Amniotic epithelial cell (primary cell): Measurements from ENCODE around the gene LMAN2.

Experiments
- DNase-seq: peaks from one replicate; pipeline ENCODE4 v3.0.0-alpha.2; 2010; ENCODE audit warnings: low read depth

The LMAN2 gene

DNA sequence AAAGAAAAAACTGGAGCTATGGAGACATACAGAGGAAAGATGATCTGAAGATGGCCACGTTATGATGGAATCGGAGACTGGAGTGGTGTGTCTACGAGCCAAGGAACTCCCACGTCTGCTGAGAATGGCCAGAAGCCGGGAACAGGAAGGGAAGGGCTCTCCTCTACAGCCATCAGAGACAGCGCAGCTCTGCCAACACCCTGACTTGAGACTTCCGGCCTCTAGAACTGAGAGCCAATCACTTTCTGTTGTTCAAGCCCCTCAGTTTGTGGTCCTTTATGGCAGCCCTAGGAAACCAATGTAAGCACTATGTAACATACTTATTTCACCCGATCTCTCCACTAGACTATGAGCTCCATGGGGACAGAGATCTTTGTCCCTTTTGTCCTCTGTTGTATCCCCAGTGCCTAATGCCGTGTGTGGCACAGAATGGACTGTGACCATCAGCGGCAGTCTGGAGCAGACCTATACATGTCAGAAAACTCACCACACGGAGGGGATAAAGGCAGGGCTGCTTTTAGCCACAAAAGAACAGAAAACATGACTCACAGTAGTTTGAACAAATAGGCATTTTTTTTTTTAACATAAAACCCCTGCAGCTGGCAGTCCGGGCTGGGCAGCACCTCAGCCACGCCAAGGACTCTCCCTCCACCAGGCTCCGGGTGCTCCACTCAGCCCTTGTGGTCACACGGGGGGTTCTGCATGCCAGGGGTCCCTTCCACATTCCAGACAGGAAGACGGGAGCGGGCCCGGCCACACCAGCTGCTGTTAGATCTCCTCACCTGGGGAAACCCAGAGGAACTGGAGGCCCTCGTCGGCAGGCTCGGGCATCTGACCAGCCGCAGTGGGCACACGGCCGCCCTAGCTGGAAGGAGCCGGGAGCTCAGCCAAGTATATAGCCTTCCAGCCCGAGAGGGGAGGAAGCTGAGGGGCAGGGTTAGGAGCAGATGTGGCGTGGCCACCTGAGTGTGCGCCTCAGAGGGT, 23.6 kb downstream of the LMAN2 start:
- peak; percentile 50 for DNase-seq

DNA sequence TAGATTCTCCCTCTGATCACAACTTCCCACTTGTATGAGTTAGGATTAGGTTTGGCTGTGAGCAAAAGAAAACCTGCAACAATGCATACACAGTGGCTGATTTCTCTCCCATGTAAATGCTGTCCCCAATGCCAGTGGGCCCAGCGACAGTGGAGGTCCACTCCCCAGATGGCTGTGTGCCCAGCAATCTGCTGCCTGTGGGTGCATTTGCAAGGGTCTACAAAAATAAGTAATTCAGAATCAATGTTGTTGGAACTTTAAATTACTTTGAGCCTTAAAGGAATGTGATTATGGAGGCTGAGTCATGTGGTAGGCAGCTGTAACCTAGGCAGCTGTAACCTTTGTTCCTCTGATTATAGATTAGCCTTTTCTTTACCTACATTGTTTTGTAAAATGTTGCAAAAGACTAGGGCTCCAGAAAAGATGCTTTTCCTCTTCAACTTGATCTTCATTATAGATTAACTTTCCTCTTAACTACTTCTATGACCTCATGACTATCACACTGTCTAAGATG, 25.5 kb downstream of the LMAN2 start:
- no peak for DNase-seq

DNA sequence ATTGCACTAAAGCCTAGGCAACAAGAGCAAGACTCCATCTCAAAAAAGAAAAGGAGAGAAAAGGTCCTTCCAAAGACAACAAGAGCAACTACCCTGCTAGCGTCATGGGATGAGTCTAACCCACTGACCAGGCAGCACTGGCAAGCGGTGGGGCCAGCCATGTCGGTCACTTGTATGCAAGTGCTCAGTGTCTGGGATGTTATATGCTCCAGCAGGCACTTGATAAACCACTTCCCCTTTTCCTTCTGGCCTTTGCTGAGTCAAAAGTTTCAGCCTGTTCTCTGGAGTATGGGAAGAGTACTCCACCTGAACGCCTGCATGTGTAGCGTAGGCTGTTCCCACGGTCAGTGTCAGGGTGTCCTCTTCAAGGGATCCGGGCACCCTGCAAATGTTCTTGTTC, 30.6 kb downstream of the LMAN2 start:
- DNase-seq = no peak

DNA sequence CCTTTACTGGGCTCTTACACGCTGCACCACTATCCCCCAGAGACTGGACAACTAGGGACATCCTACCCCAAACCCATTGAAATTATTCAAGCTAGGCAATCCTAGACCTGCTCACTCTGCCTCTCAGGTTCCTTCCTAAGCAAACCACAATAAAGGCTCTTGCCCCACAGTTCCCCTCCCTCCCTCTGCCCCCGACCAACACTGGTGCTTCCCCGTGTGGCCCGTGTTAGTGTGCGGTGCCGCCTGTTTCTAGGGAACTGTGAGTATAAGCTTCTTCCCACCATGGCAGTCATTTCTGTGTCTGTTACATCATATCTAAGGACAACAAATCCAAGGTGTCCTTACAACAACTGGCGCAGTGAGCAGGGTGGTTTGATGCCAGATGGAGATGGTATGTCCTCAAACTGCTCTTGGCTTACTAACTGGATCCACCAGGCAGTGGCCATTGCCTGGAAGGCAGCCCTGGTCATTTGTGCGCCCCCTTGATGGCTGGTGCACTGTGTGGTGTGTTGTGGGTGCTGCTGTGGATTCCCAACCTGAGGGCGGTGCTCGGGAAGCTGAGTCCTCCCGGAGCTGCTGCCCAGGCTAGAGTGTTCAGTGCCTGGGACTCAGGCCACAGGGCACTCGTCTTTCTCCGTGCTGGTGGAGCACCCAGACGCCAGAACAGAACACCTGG, 31.4 kb downstream of the LMAN2 start:
- no peak for DNase-seq

DNA sequence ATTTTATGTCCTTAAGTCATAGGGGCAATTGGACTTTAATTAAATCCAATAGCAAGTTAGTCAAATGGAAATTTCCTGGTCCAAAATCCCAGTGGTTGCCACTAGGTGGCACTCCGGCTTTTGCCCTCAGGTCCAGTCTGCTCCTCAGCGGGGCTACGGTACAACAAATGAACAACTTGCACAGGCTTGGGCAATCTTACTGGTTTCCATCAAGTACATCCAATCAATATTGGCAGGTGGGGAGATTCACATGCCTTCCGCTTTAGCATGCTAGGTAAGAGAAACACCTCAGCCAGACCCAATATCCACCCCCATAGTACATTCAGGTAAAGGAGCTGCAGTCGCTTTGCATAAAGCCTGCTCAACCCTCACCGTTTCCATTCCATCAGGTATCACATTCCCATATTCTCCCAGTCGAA, 33.5 kb downstream of the LMAN2 start:
- DNase-seq = peak; percentile 74

DNA sequence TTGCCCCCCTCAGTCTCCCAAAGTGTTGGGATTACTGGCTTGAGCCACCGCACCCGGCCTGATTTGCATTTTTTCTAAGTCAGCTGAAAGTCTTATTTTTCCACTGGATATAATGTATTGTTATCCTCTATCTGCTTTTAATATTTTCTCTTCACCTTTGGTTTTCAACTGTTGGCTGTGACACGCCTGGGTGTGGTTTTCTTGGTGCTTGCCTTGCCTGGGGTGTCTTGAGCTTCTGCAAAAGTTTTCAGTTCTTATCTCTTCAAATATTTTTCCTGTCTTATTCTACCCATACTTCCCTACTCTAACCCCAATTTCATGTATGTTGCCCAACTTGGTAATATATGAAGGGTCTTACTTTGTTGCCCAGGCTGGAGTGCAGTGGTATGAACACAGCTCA, 35.5 kb downstream of the LMAN2 start:
- no peak for DNase-seq

DNA sequence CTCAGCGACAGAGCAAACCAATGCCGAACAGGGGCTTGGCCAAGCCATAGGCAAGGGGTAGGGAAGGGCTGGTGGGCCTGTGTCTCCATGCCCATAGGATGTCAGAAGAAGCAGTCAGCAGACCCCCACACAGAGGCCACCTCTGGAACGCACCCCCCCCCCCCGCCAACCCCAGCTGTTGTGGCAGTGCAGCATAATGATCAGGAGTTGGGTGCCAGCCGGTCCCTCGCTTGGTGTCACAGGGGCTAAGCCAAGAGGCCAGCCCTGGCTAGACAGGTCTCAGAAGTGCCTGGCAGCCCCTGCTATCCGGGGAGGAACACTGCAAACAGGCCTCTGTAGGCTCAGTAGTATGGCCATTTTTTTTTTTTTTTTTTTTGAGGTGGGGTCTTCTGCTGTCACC, 36.1 kb downstream of the LMAN2 start:
- no peak for DNase-seq

DNA sequence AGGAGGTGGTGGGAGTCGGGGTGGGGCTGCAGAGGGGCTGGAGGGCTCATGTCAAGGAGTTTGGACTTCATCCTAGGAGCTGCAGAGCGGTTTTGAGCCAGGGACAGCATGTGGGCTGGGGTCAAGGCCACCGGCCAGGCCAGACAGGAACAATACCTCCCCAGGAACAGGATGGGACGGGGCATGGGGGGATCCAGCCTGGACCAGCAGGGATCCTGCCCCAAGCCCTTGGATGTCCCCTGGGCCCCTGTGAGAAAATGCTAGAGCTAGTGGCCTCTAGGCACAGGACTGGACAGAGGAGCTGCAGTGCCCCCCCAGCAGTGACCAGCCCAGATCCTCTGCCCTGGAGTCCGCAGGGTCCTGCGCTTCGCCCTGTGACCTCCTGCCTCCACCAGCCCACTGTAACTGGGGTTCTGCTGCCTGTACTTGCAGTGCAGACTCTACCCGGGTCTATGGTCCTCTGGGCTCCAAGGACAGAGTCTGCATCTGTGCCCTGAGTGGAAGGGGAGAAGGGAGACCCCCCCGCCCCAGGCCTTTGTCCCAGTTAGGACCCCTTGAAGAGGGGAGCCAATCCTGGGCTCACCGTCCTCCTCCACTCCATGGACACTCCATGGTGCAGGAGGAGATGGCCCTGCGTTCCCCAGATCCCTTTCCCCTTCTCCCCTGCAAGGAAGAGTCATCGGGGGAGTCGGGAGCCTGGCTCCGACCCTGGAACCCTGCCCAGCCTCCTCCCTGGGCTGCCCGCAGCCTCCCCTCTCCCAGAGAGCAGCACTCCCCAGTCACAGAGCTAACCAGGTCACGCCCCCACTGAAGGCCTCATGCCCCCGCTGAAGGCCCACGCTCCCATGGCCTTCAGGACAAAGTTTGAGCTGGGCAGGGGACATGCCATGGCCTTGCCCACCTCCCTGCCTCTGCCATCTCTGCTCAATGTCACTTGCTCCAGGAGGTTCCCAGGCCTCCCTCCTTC, 36.8 kb downstream of the LMAN2 start:
- DNase-seq = no peak

DNA sequence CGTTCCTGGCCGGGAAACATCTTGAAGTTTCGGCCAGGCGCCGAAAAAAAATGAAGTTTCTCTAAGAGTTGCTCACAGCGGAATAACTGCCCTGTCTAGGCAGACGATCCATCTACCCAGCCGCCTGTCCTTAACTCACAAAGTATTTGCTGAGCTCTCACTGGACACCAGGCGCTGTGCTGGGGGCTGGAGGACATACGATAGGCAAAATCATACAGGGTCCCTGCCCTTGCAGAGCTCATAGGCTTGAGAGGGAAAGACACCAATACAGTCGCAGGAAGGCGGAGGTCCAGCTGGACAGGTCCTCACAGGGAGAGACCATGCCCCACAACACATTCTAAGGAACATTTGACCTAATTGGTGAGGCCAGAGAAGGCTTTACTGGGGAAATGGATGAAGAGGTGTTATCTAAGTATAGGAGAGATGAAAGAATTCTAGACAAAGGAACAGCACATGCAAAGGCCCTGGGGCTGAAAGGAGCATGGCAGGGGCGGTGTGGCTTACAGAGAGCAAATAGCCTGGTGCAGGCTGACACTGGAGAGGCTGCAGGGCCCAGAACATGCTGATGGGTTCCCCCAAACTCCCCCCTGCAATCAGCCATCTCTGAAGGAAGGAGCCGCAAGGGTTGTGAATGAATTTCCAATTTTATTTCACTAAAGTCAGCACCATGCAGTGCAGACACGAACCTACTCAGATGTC, 37.8 kb downstream of the LMAN2 start:
- no peak for DNase-seq

DNA sequence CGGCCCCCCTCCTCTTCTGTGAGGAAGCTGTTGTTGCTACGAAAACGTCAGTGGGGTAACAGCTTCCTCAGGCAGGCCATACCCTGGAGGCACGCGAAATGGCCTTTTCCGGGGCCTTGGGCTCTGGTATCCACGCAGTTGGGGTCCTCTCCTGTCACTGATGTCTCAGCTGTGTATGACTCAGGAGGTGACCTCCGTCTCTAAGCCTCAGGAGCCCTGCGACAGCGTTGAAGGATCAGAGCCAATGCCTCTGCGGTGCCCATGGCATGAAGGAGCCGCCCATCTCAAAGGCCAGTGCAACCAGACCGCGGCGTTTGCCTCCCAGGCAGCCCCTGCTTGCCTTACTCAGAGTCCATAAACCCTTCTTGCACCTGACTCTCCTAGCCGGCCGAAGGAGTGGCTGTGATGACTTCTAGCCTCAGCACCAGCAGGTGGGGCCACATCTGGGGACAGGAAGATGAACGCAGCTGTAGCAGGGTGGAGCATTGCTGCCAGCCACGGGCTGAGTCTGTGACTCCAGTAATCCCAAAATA, 38.8 kb downstream of the LMAN2 start:
- DNase-seq = no peak

DNA sequence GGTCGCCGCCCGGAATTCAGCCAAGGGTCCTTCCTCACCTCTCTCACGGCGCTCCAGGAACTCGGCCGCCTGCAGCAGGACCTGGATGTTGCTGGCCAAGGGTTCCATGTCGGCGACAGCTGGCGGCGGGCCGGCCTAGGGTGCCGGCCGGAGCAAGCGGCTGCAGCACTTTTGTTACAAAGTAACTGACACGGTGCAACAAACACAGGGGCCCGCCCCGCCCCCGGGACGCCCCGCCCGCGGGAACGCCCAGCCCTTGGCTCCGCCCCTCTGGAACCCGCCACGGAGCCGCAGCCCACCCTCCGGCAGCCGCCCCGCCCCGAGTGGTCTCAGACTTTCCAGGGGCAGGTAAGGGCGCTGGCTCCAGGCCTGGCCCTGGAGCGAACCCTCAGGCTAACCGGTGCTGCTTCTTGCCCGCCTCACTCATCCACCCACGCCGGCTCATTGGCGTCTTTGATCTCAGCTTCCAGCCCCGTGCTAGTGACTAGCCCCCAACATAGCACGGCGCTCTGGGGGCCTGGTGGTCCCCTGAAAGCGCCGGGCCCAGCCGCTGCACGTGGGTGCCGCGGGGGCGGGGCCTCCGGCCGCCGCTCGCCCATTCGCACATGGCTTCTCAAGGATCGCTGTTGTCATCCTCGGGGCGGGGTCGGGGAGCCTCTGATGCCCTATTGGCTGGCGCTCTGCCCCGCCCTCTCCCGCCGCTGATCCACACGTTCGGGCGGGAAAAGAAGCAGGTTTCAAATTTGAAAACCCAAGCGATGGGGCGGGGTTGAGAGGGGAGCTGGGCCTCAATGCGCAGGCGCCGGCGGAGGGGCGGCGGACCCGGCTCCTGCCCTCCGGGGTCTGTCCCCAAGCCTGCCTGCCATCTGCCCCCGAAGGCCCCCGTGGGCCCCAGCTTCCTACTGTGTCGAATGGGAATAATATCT, 39.5 kb downstream of the LMAN2 start, which contains the start of gene MXD3:
Gene MXD3, minus strand, starts transcription at position 176 of the 926 bp plus-strand sequence. Its CDS starts 68 bp downstream, at position 108.
- peak; percentile 85 for DNase-seq

DNA sequence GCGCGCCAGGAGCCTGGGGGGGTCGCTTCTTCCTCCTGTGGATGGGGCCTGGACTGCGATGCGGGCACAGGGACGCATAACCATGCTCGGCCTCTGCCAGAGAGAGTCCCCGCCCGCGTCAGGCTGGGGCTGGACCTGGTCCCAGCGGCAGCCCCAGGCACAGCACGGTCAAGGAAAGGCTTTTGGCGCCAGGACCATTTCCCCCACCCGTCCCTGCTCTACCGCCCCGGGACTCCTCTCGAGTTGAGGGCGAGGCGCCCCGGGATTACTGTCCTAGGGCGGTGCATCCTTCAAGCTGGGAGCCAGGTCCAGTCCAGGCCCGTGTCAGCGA, 40.1 kb downstream of the LMAN2 start:
- no peak for DNase-seq

DNA sequence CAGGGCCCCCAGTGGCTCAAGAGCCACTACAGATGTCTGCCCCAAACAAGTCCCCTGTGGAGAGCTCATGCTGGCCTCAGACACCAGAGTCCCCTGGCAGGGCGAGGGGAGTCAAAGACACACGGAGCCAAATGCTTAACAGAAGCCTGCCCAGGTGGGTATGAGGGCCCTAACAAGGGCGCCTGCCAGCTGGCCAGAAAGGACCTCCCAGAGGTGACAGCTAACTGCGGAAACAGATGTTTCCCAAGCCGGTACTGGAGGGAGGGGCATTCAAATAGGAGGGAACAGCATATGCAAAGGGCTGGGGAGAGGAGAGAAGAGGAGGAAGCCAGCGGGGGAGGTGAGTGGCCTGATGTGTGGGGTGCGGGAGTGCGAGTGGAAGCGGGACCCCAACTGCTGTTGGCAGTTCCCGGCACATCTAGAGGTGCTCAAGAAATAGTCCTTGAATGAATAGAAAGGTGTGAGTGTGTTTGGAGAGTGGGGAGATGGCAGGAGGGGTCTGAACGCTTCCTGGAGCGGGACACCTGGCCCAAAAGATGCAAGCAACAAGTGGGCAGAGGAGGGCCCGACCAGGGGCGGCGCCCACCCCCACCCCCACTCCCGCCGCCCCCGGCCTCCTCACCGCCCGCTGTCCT, 40.6 kb downstream of the LMAN2 start:
- no peak for DNase-seq

DNA sequence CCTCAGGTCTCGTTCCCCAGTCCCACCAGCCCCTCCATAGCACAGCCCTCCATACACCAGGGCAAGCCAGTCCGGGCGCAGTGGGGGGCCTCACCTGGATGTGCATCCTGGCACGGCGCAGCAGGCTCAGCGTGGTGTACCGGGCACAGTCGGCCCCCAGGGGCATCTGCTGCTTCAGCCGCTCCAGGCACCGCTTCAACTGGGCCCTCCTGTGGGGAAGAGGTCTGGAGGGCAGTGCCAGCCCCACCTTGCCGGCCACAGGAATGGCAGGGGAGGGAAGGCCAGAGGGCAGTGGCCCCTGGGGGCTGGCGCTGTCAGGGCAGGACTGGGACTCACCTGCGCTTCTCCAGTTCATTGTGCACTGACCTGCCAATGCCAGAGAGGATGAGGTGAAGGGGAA, 41.1 kb downstream of the LMAN2 start:
- DNase-seq = no peak

DNA sequence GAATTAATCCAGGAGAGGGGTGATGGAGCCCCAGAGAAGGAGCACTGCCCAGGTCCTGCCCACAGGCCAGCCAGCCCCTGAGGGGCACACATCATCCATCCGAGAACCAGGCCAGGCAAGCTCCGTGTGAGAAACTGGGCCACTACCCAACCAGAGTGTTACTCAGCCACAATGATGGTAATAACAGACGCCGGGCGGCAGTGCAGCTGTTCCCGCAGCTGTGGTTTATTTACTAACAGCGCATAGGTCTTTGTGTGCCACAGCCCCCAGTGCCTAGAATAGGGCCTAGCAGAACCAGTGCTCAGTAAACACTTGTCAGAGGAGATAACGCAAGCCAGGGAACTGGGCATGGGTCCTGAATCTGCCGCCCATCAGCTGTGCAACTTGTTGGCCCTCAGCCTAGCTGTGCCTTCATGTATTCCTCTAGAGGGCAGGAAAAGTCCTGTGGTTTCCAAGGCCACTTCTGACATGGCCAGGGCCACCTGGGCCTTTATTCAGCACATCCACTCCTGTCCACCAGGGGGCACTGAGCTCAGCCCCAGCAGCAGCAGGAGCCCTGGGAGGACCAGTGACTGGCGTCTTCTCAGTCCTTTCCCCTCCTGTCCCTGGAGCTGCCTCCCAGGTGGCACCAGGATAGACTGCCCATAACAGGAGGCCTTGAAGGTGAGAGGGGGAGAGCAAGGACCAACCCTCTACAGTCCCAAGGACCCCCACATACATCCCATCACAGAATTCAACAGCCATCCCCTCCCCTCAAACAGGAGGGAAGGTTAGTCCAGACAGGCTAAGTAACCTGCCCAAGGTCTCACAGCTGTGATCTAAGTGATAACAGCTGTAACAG, 41.9 kb downstream of the LMAN2 start:
- DNase-seq = peak; percentile 57

DNA sequence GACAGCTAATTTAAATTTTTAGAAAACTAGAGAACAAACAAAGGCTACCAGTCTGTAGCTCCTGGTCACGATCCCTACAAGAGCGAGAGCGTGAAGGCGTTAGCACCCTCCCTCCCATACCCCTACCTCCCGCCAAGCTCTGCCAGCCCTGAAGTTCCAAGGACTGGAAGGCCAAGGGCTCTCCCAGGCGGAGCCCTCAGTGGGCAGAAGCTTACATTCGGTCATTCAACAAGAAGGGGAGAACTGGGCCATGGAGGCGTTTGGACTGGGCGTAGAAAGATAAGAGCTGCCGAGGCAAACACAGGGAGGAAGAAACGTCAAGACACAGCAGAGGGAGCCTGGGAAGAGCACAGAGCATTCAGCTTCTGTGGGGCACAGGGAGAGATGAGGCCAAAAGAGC, 42.7 kb downstream of the LMAN2 start:
- DNase-seq = no peak

DNA sequence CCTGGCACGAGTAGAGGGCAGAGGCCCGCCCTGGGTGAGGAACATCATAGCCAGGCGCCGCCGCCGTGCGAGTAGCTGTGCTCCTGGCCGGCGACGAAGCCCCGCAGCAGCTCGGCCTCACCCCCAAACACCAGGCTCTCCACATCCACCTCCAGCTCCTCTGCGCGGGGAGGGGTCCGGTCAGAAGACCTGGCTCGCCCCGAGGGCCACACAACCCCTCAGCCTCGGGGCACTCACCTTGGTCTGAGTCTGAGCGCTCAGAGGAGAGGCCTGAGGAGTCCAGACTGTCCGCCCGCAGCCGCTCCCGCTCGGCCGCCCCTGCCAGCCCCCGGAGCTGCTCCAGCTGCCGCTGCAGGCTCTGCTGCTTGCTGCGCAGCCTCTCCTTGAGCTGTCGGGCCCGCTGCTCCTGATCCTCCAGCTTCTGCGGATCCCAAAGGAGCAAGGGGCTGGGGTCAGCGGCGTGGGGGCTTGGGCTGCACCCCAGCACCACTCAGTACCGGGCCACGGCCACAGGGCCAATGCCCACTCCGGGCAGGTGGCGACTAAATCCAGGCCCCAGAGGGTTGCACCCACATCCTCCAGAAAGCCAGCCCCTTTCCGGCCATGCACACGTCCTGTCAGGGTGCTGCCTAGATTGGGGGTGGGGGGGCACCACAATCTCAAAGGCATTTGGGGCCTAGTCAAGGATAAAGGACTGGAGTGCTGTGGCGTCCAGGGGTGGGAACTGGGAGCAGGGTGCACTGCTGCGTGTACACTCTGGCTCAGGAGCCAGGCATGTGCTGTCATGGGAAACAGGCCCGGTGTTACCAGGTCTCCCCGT, 43.7 kb downstream of the LMAN2 start:
- no peak for DNase-seq
